Measurements from ENCODE around the gene EFHD1. TPM values are rescaled to one million over a fixed set of nuclear protein-coding genes. Genes with fewer than 3 reads are reported as not detected.
"Not testable (repeated sequence)": the region's sequence is repeated elsewhere in the genome, so short reads cannot be mapped to it uniquely, and the experiment has no call there.

The EFHD1 gene
- total RNA-seq, 1 experiment from 2014 or later: not detected

DNA sequence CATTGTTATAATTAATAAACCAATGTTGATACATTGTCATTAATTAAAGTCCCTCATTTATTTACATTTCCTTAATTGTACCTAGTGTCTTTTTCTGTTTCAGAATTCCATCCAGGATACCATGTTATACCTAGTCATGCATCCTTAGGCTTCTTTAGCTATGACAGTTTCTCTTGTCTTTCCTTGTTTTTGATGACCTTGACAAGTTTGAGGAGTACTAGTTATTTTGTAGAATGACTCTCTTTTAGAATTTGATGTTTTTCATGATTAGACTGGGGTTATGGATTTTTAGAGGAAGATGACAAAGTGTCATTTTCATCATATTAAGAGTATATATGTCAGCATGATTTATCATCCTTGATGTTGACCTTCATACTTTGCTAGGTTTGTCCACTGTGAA is 80.1 kb downstream of the EFHD1 start:
- Mint-ChIP-seq H3K36me3 (ENCODE audit: insufficient read depth, unreplicated experiment) (peaks cover 75% of the 10 kb centered on the region), H3K9me3 (ENCODE audit: unreplicated experiment) (no peaks in the 10 kb centered on the region), H3K4me3 (ENCODE audit: unreplicated experiment) (no peak overlapping the region), H3K4me1 (ENCODE audit: insufficient read depth, unreplicated experiment) (peaks cover 5% of the 10 kb centered on the region), H3K27me3 (ENCODE audit: insufficient read depth, unreplicated experiment) (no peaks in the 10 kb centered on the region), H3K27ac (ENCODE audit: low read depth, unreplicated experiment) (no peak overlapping the region)
- DNase-seq (ENCODE audit: unreplicated experiment): no peak
- no TSS peak for BruUV-seq (replicated peaks)
- intact Hi-C loops (cut with micrococcal nuclease): no loop called here
- CTCF ChIA-PET: interaction anchor here (0.6 to 0.7 kb wide), 2 partner anchors 11 to 234 kb away, joined by 3 read pairs; no protein-coding TSS in a partner anchor
- POLR2A ChIA-PET: interaction anchor here (1.7 kb wide), 1 partner anchor 9 kb away, joined by 4 read pairs; no protein-coding TSS in a partner anchor
- no peak for TF ChIP-seq CTCF (IDR thresholded peaks at IDR 0.05; ENCODE audit: unreplicated experiment)

DNA sequence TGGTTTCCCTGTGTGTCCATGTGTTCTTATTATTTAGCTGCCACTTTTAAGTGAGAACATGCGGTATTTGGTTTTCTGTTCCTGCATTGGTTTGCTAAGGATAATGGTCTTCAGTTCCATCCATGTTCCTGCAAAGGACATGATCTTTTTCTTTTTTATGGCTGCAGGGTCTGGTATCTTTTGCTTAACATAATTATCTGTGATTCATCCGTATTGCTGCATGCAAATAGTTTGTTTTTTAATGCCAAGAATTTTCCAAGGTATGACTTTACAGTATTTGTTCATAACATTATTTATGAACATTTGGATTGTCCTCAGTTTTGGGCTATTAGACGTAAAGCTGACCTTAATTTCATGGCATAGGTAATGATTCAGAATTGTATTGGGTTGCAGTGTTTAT is 81.6 kb downstream of the EFHD1 start:
- DNase-seq (ENCODE audit: unreplicated experiment): no peak
- Mint-ChIP-seq H3K27ac (ENCODE audit: low read depth, unreplicated experiment) (no peak overlapping the region), H3K9me3 (ENCODE audit: unreplicated experiment) (no peaks in the 10 kb centered on the region)

DNA sequence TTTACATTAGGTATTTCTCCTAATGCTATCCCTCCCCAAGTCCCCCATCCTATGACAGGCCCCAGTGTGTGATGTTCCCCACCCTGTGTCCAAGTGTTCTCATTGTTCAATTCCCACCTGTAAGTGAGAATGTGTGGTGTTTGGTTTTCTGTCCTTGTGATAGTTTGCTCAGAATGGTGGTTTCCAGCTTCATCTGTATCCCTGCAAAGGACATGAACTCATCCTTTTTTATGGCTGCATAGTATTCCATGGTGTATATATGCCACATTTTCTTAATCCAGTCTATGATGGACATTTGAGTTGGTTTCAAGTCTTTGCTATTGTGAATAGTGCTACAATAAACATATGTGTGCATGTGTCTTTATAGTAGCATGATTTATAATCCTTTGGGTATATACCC is 86.7 kb downstream of the EFHD1 start:
- not testable (repeated sequence) for H3K4me3 Mint-ChIP-seq (ENCODE audit: unreplicated experiment); BruUV-seq (replicated peaks)
- POLR2A ChIA-PET: interaction anchor here (1.0 to 2.3 kb wide), 3 partner anchors 11 to 37 kb away, joined by 3 to 6 read pairs (median 4); no protein-coding TSS in a partner anchor

More for the DNA sequence above, 81.6 kb downstream of the EFHD1 start:
- ChIA-PET POLR2A (no interaction called here), CTCF (interaction anchor here (0.7 kb wide), 1 partner anchor 1727 kb away, joined by 7 read pairs; no protein-coding TSS in a partner anchor)
- H3K27me3 Mint-ChIP-seq (ENCODE audit: insufficient read depth, unreplicated experiment): no peaks in the 10 kb centered on the region
- TF ChIP-seq CTCF (IDR thresholded peaks at IDR 0.05; ENCODE audit: unreplicated experiment): no peak
- intact Hi-C loops (cut with micrococcal nuclease): no loop called here
- peaks cover 5% of the 10 kb centered on the region for H3K4me1 Mint-ChIP-seq (ENCODE audit: insufficient read depth, unreplicated experiment)
- no TSS peak for BruUV-seq (replicated peaks)
- H3K36me3 Mint-ChIP-seq (ENCODE audit: insufficient read depth, unreplicated experiment): peaks cover 80% of the 10 kb centered on the region
- no peak overlapping the region for H3K4me3 Mint-ChIP-seq (ENCODE audit: unreplicated experiment)

GRCh38 chr2:232721261-232721660 is 87.9 kb downstream of the EFHD1 start:
- TF ChIP-seq CTCF (IDR thresholded peaks at IDR 0.05; ENCODE audit: unreplicated experiment): no peak
- intact Hi-C loops (cut with micrococcal nuclease): no loop called here
- H3K27ac Mint-ChIP-seq (ENCODE audit: low read depth, unreplicated experiment): no peak overlapping the region
- DNase-seq (ENCODE audit: unreplicated experiment): no peak
- CTCF ChIA-PET: no interaction called here
- no peaks in the 10 kb centered on the region for H3K27me3 Mint-ChIP-seq (ENCODE audit: insufficient read depth, unreplicated experiment)
- H3K4me3 Mint-ChIP-seq (ENCODE audit: unreplicated experiment): no peak overlapping the region
- no TSS peak for BruUV-seq (replicated peaks)
- POLR2A ChIA-PET: interaction anchor here (0.6 to 1.4 kb wide), 3 partner anchors 7 to 417 kb away, joined by 3 to 4 read pairs (median 4); no protein-coding TSS in a partner anchor
- peaks cover 65% of the 10 kb centered on the region for H3K36me3 Mint-ChIP-seq (ENCODE audit: insufficient read depth, unreplicated experiment)
- H3K9me3 Mint-ChIP-seq (ENCODE audit: unreplicated experiment): no peaks in the 10 kb centered on the region
- peaks cover 12% of the 10 kb centered on the region for H3K4me1 Mint-ChIP-seq (ENCODE audit: insufficient read depth, unreplicated experiment)

More for the DNA sequence above, 86.7 kb downstream of the EFHD1 start:
- H3K27me3 Mint-ChIP-seq (ENCODE audit: insufficient read depth, unreplicated experiment); H3K9me3 Mint-ChIP-seq (ENCODE audit: unreplicated experiment); H3K27ac Mint-ChIP-seq (ENCODE audit: low read depth, unreplicated experiment); intact Hi-C loops (cut with micrococcal nuclease); DNase-seq (ENCODE audit: unreplicated experiment): not testable (repeated sequence)
- CTCF ChIA-PET: interaction anchor here (1.7 kb wide), 1 partner anchor 9 kb away, joined by 5 read pairs; no protein-coding TSS in a partner anchor
- H3K36me3 Mint-ChIP-seq (ENCODE audit: insufficient read depth, unreplicated experiment): peaks cover 61% of the 10 kb centered on the region
- H3K4me1 Mint-ChIP-seq (ENCODE audit: insufficient read depth, unreplicated experiment): peaks cover 12% of the 10 kb centered on the region
